Stimulated activated CD8-positive, alpha-beta memory T cell treated with anti-CD3 and anti-CD28 coated beads, Interleukin-7, amount 100 ng/mL, for 4 hours (primary cell): ENCODE measurements around the gene POU6F2.

Source experiments
- DNase-seq, 2 donors: peaks; one replicate each; pipeline ENCODE4 v3.0.0-alpha.2; 2020; ENCODE audit warnings: low read depth in 2 of 2

Gene POU6F2

GRCh38 chr7:39446546-39446945 lies 468.8 kb downstream of the POU6F2 start:
- DNase-seq: no peak

- no peak for DNase-seq
These were observed 474.2 kb downstream of the POU6F2 start for GRCh38 chr7:39451901-39452300.

- DNase-seq: peak; percentile 8 to 24
These were observed 476.1 kb downstream of the POU6F2 start for GRCh38 chr7:39453743-39454355.

GRCh38 chr7:39458061-39458745 lies 480.5 kb downstream of the POU6F2 start:
- no peak for DNase-seq

GRCh38 chr7:39459636-39460035 lies 481.9 kb downstream of the POU6F2 start:
- DNase-seq: no peak

- DNase-seq: no peak
These were observed 482.8 kb downstream of the POU6F2 start for GRCh38 chr7:39460486-39460885.

- DNase-seq: no peak
These were observed 483.6 kb downstream of the POU6F2 start for GRCh38 chr7:39461263-39461820.

GRCh38 chr7:39463252-39463651 lies 485.5 kb downstream of the POU6F2 start:
- no peak for DNase-seq

- no peak for DNase-seq
These were observed 486.8 kb downstream of the POU6F2 start for GRCh38 chr7:39464350-39465054.

- no peak for DNase-seq
These were observed 487.6 kb downstream of the POU6F2 start for GRCh38 chr7:39465055-39465929.

- no peak for DNase-seq
These were observed 490.6 kb downstream of the POU6F2 start for GRCh38 chr7:39468261-39468660.

GRCh38 chr7:39468808-39469374 lies 491.2 kb downstream of the POU6F2 start:
- no peak for DNase-seq

GRCh38 chr7:39480901-39481300 lies 503.2 kb downstream of the POU6F2 start:
- no peak for DNase-seq

GRCh38 chr7:39488467-39489393 lies 511.0 kb downstream of the POU6F2 start:
- no peak for DNase-seq

GRCh38 chr7:39490296-39490695 lies 512.6 kb downstream of the POU6F2 start:
- DNase-seq: no peak

- no peak for DNase-seq
These were observed 516.2 kb downstream of the POU6F2 start for GRCh38 chr7:39493934-39494333.

GRCh38 chr7:39501358-39501757 lies 523.6 kb downstream of the POU6F2 start:
- DNase-seq: no peak

- no peak for DNase-seq
These were observed 527.3 kb downstream of the POU6F2 start for GRCh38 chr7:39504963-39505362.

- no peak for DNase-seq
These were observed 530.3 kb downstream of the POU6F2 start for GRCh38 chr7:39507866-39508551.

- no peak for DNase-seq
These were observed 531.7 kb downstream of the POU6F2 start for GRCh38 chr7:39509436-39509835.
